Stomach (tissue), 4 donors: ENCODE data around the gene REP15.

Source experiments
- CTCF ChIP-seq, 7 experiments: fragments of 450-650 bp in 4 of 7; fragments of 200-600 bp in 3 of 7; sonication (generic) in 3 of 7; IDR thresholded peaks; one replicate each; pipeline ENCODE4 v1.5.1; 2016 to 2019; ENCODE audit warnings: antibody characterized with exemption in 7 of 7, control low read depth in 2 of 7, mild to moderate bottlenecking in 1 of 7
- POLR2A ChIP-seq, 4 donors: fragments of 450-650 bp; IDR thresholded peaks; one replicate each; pipeline ENCODE4 v1.6.1; 2016; ENCODE audit warnings: antibody characterized with exemption in 4 of 4, control low read depth in 2 of 4, mild to moderate bottlenecking in 1 of 4, moderate library complexity in 1 of 4
- POLR2AphosphoS5 ChIP-seq, 3 donors: sonication (generic); formaldehyde crosslinking; IDR thresholded peaks; one replicate each; pipeline ENCODE4 v1.6.1; 2016; ENCODE audit warnings: antibody characterized with exemption in 3 of 3

DNA sequence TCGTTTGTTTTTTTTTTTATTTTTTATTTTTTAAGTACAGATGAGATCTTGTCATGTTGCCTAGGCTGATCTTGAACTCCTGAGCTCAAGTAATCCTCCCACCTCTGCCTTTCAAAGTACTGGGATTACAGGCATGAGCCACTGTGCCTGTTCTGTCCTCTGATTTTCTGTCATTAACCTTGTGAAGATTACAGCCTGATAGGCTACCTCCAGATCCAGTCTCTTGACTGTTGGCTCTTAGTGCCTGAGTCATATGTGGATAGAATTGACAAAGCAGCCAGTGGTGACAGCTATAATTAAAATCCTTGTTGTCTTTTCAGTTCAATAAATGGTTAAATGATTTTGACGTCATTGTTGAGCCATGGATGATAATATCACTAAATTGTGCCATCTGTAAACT lies 21.3 kb upstream of the REP15 start:
- TF ChIP-seq POLR2AphosphoS5 (IDR thresholded peaks at IDR 0.05) (no peak), POLR2A (IDR thresholded peaks at IDR 0.05) (no peak), CTCF (IDR thresholded peaks at IDR 0.05) (no peak)
